Esophagus (tissue), 2 donors: ENCODE measurements around the gene LAMB3. TPM values are rescaled to one million over a fixed set of nuclear protein-coding genes. Genes with fewer than 3 reads are reported as not detected.
A peak's percentile ranks its signal among the peaks of the same experiment; 100 is the strongest.
"Not testable (repeated sequence)": the region's sequence is repeated elsewhere in the genome, so short reads cannot be mapped to it uniquely, and the experiment has no call there.

Experiments used
- H3K27ac ChIP-seq, 2 donors: one replicate each; pipeline ENCODE4 v1.5.1; 2013; ENCODE audit warnings: low read depth in 2 of 2, mild to moderate bottlenecking in 2 of 2, inconsistent platforms in 1 of 2, low read length in 1 of 2, moderate library complexity in 1 of 2
- H3K27me3 ChIP-seq, 2 donors: one replicate each; pipeline ENCODE4 v1.6.1; 2013; ENCODE audit warnings: low read length in 2 of 2, control low read depth in 1 of 2, mild to moderate bottlenecking in 1 of 2; ENCODE audit not compliant: insufficient read depth in 2 of 2, control insufficient read depth in 1 of 2
- H3K36me3 ChIP-seq, 2 donors: one replicate each; pipeline ENCODE4 v1.6.1; 2013; ENCODE audit warnings: low read length in 1 of 2; ENCODE audit not compliant: control insufficient read depth in 2 of 2, insufficient read depth in 2 of 2
- H3K4me1 ChIP-seq, 2 donors: one replicate each; pipeline ENCODE4 v1.6.1; 2013; ENCODE audit warnings: low read length in 1 of 2; ENCODE audit not compliant: control insufficient read depth in 2 of 2, insufficient read depth in 2 of 2
- H3K4me3 ChIP-seq, 2 donors: one replicate each; pipeline ENCODE4 v1.5.1; 2013; ENCODE audit warnings: low read length in 2 of 2, mild to moderate bottlenecking in 2 of 2, low read depth in 1 of 2, moderate library complexity in 1 of 2
- H3K9me3 ChIP-seq, 2 donors: one replicate each; pipeline ENCODE4 v1.6.1; 2013; ENCODE audit warnings: mild to moderate bottlenecking in 2 of 2, low read depth in 1 of 2, low read length in 1 of 2, moderate library complexity in 1 of 2; ENCODE audit not compliant: control insufficient read depth in 2 of 2, insufficient read depth in 1 of 2
- WGBS, 2 donors: extraction: QIAGEN DNeasy Blood & Tissue Kit; methylation state at CpG; one replicate each; pipeline ENCODE4 v1.1.7; 2013; 5-methylcytosine and 5-hydroxymethylcytosine counted together
- polyA plus RNA-seq, 2 donors: library from polyadenylated mRNA; stranded (reverse); fragments of 200-250 nt; gene quantifications; one replicate each; pipeline ENCODE4 v1.2.3, GENCODE V29; 2013
- donor health status: healthy with polysubstance abuse.
- donor health status: Bipolar disorder and iron deficiency.

The LAMB3 gene
- polyA plus RNA-seq, result 10 to 100 TPM; 15.2 to 31.1 TPM

DNA sequence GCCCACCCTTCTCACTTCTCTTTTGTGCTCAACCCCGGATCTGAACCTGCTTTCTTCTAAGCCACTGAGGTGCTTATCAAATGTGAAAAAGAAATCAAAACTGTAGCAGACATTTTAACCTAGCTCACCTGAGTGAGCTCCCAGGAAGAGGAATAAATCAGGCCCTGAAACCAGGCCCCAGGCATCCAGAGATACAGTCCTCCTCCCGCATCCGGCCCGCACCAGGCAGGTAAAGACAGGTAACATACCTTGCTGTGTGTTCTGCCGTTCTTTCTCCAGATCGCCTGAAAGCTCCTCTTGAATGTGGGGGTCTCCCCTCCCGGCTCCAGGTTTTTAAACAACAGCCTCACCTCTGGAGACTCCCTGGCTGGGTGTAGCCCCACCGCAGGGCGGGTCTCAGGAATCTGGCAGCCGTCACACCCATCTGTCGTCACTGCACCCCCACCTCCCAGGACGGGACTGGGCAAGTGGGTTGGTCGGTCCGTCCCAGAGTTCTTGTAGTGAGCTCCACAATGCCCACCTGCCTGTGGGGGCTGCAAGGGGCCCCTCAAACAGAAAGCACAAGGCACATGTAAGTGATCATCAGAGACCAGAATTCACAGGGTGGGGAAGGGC is at the start of gene LAMB3:
TSS of gene LAMB3 (minus strand) at position 305 of the 615 bp plus-strand sequence. CDS start 1,481 bp downstream, outside the sequence.
- 52 to 65% methylated on average over 14 of the region's 14 CpGs for WGBS, 2 donors

DNA sequence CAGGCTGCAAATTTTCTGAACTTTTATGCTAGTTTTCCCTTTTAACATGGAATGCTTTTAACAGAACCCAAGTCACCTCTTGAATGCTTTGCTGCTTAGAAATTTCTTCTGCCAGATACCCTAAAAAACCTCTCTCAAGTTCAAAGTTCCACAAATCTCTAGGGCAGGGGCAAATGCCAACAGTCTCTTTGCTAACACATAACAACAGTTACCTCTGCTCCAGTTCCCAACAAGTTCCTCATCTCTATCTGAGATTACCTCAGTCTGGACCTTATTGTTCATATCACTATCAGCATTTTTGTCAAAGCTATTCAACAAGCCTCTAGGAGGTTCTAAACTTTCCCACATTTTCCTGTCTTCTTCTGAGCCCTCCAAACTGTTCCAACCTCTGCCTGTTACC is 48.5 kb upstream of the LAMB3 start:
- not testable (repeated sequence) for H3K9me3 ChIP-seq, H3K36me3 ChIP-seq, H3K4me3 ChIP-seq, H3K27me3 ChIP-seq, H3K4me1 ChIP-seq, H3K27ac ChIP-seq

More for the DNA sequence above, at the start of gene LAMB3:
- H3K27me3 ChIP-seq, result no peaks in the 10 kb centered on the region
- no peaks in the 10 kb centered on the region for H3K36me3 ChIP-seq
- H3K4me3 ChIP-seq, result peak within 1 kb of the TSS; percentile 23 to 30
- peak within 1 kb of the TSS; percentile 89 for H3K27ac ChIP-seq
- H3K9me3 ChIP-seq, result peaks cover 0 to 2% of the 10 kb centered on the region in 2 donors
- H3K4me1 ChIP-seq, result peaks cover 2 to 30% of the 10 kb centered on the region in 2 donors

DNA sequence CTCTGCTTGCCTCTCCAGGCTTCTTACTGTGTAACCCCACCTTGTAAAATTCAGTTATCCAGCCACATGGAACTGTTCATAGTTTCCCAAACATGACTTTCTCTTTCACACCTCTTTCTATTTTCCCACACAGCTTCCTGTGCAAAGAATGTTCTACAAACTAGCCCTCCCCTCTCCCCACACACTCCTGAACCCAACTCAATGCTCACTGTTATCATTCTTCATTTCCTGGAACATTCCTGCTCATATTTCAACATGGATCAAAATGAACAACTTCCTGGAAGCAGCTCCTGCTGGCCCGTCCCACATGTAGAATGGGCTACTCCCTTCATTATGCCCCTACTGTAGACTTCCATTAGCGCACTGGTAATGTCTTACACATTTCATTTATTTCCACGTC is 44.9 kb upstream of the LAMB3 start:
- no peak overlapping the region for H3K27ac ChIP-seq

DNA sequence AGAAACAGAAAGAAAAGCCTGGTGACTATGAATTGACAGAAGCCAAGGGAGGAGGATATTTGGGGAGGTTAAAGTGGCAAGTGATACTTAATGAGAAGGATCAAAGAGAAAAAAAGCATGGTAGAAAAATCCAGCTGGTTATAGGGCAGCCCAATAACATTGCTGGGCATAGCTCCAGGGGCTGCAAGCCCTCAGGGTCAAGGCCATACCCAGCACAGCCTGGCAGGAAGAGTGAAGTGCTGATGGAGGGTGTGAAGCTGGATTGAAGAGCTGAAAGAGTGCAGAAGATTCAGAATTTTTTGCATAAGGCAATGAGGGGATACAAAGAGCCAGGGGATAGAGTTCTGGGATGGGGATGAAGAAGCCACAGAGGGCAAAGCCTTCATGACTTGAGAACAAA is 44.4 kb upstream of the LAMB3 start:
- Histone ChIP-seq H3K27me3 (no peaks in the 10 kb centered on the region), H3K4me3 (no peak overlapping the region), H3K4me1 (no peaks in the 10 kb centered on the region), H3K27ac (no peak overlapping the region), H3K36me3 (no peaks in the 10 kb centered on the region), H3K9me3 (no peaks in the 10 kb centered on the region)

More for the DNA sequence above, 44.9 kb upstream of the LAMB3 start:
- Histone ChIP-seq H3K4me1 (no peaks in the 10 kb centered on the region), H3K9me3 (no peaks in the 10 kb centered on the region), H3K4me3 (no peak overlapping the region), H3K27me3 (no peaks in the 10 kb centered on the region), H3K36me3 (no peaks in the 10 kb centered on the region)
- WGBS, 2 donors, result 88 to 91% methylated on average over 3 of the region's 3 CpGs

DNA sequence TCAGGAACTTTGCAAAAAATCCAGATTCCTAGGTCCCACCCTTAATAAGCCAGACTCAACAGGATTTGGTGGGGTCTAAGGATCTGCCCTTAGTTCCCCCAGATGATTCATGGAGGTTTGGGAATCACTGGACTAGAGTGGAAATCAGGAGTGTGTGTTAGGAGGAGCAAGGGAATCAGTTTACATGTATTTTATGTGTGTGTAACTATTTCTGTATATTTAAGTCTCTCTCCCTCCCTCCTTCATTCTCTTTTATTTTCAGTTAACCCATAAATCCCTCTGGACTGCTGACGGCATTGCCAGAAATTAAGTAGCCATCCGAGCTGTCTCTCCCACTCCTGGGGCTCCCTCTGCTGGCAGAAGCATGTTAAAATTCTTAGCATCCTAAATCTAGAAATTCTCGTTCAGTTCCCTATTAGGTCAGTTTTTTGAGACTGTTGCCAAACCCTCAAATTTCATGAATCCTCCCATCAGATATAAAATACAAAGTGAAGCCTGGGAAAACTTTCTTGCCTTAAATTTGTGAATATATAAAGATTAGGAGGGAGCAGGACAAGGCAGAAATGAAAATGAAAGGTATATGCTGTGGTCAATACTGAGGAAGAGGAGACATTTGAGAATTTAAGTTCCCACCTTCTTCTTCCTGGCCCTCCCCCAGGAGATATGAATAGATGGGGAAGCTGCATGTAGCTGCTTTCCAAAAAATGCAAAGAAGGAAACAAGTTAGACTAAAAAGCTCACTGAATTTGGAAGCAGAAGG is 40.7 kb upstream of the LAMB3 start:
- H3K4me3 ChIP-seq, result no peak overlapping the region
- 1 to 3% methylated on average over 3 of the region's 3 CpGs for WGBS, 2 donors
- H3K36me3 ChIP-seq, result no peaks in the 10 kb centered on the region
- H3K27me3 ChIP-seq, result no peaks in the 10 kb centered on the region
- H3K9me3 ChIP-seq, result no peaks in the 10 kb centered on the region
- no peak overlapping the region for H3K27ac ChIP-seq
- H3K4me1 ChIP-seq, result peaks cover 0 to 5% of the 10 kb centered on the region in 2 donors

DNA sequence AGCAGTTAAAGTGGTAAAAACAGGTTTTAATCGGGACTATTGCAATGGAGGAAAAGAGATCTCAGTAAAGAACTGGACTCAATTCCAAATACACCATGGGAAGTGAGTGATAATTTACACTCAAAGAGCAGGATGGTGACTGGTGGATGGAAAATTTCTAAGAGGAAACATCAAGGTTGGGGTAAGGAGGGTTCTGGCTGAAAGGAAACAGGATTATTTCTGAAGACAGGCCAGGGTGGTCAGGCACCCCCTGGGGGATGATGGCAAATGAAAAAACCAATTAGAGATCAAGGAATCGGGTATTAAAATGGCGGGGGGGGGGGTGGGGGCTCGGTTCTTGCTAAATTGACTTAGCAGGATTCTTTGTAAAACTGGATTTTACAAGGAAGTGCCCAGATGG is 40.1 kb upstream of the LAMB3 start:
- no peaks in the 10 kb centered on the region for H3K9me3 ChIP-seq
- H3K4me1 ChIP-seq, result peaks cover 0 to 5% of the 10 kb centered on the region in 2 donors
- H3K4me3 ChIP-seq, result no peak overlapping the region
- WGBS, 2 donors, result 41 to 47% methylated on average over 4 of the region's 4 CpGs
- H3K27ac ChIP-seq, result no peak overlapping the region
- no peaks in the 10 kb centered on the region for H3K36me3 ChIP-seq
- no peaks in the 10 kb centered on the region for H3K27me3 ChIP-seq

DNA sequence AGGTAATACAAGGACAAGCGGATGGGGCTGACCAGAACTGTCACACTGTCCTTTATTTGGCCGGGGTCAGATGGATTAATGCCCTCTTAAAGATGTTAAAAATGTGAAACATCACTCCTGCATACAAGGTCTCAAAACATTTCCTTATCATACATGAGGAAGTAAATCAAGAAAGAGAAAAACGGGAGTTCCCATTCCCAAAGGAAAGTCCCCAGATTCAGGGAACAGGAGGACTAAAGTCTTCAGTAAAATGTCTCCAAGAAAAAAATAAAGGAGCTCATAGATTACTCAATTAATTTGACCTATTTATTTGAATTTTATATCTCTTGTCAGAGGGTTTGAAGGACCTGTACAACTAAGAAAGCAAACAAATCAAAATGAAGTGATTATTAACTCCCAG is 39.0 kb upstream of the LAMB3 start:
- H3K36me3 ChIP-seq, result no peaks in the 10 kb centered on the region
- no peaks in the 10 kb centered on the region for H3K27me3 ChIP-seq
- no peaks in the 10 kb centered on the region for H3K9me3 ChIP-seq
- no peak overlapping the region for H3K4me3 ChIP-seq
- peaks cover 0 to 5% of the 10 kb centered on the region in 2 donors for H3K4me1 ChIP-seq
- WGBS, 2 donors, result 64 to 70% methylated on average over 3 of the region's 3 CpGs
- no peak overlapping the region for H3K27ac ChIP-seq

DNA sequence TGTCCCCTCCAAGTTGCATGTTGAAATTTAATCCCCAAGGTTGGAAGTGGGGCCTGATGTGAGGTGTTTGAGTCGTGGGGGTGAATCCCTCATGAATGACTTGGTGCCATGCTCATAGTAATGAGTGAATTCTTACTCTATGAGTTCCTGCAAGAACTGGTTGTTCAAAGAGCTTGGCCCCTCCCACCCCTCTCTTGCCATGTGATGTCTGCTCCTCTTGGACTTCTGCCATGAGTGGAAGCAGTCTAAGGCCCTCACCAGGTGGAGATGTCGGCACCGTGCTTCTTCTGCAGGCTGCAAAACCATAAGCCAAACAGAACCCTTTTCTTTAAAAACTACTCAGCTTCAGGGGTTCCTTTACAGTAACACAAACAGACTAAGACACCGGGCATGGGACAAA is 37.3 kb upstream of the LAMB3 start:
- Histone ChIP-seq H3K4me3 (no peak overlapping the region), H3K27me3 (no peaks in the 10 kb centered on the region), H3K36me3 (no peaks in the 10 kb centered on the region), H3K27ac (no peak overlapping the region), H3K9me3 (no peaks in the 10 kb centered on the region), H3K4me1 (peaks cover 0 to 5% of the 10 kb centered on the region in 2 donors)
- WGBS, 2 donors, result 62 to 64% methylated on average over 4 of the region's 4 CpGs

DNA sequence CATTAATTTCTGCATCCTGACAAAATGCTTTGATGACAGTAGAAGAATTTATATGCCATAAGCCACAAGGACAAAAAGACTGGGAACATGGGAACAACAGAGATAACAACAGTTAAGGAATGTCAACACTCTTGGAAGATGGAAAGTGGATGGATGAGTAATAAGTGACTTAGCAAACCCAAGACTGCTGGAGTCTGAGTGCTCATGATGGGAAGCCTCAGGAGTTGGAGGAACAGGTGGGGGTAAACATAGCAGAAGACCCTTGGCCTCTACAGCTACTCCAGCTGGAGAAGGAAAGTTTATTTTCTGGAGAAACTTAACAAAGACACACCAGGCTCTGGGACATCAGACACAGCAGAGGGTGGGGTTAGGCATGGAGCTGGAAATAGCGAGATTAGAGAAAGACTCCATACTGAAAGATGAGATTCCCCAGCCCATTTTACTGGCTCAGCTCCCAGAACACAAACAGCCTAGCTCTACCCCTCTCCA is 36.6 kb upstream of the LAMB3 start:
- H3K36me3 ChIP-seq, result no peaks in the 10 kb centered on the region
- no peak overlapping the region for H3K27ac ChIP-seq
- WGBS, 2 donors, result 71 to 76% methylated on average over 1 of the region's 1 CpG
- no peaks in the 10 kb centered on the region for H3K9me3 ChIP-seq
- H3K4me1 ChIP-seq, result peaks cover 0 to 5% of the 10 kb centered on the region in 2 donors
- no peak overlapping the region for H3K4me3 ChIP-seq
- no peaks in the 10 kb centered on the region for H3K27me3 ChIP-seq

DNA sequence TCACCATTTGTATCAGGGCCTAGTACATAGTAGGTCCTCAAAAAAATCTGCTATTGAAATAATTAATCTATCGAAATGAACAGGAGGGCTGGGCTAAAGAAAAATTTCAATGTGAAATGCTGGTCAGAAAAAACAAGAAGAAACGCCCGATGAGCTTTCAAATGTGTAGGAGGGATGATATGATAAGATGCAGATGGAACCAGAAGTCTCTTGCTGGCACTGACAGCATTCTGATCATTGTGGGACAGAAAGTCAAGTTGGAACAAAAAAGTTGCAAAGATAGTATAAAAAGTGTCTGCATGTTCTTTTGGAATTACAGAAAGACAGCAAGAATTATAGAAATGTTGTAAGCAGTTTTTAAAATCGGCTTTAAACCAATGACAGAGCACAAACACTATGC is 34.1 kb upstream of the LAMB3 start:
- H3K27me3 ChIP-seq, result no peaks in the 10 kb centered on the region
- no peaks in the 10 kb centered on the region for H3K36me3 ChIP-seq
- no peaks in the 10 kb centered on the region for H3K9me3 ChIP-seq
- WGBS, 2 donors, result 72% methylated on average over 4 of the region's 4 CpGs
- H3K27ac ChIP-seq, result no peak overlapping the region
- H3K4me1 ChIP-seq, result peaks cover 0 to 5% of the 10 kb centered on the region in 2 donors
- H3K4me3 ChIP-seq, result no peak overlapping the region
